BE2C (cell line): ENCODE measurements around the gene ELAVL2.

ENCODE experiments used
- DNase-seq: peaks from one replicate; pipeline ENCODE4 v3.0.0-alpha.2; 2020
- H3K27me3 ChIP-seq: fragments of 250-450 bp; sonication (Bioruptor Pico); 2 replicates; pipeline ENCODE4 v1.5.1; 2020; ENCODE audit warnings: mild to moderate bottlenecking
- H3K36me3 ChIP-seq: fragments of 250-450 bp; sonication (Bioruptor Pico); 2 replicates; pipeline ENCODE4 v1.5.1; 2020; ENCODE audit warnings: mild to moderate bottlenecking
- H3K4me1 ChIP-seq: fragments of 250-450 bp; sonication (Bioruptor Pico); 2 replicates; pipeline ENCODE4 v1.5.1; 2020
- H3K4me3 ChIP-seq: 2 replicates; pipeline ENCODE4 v1.5.1; 2011; ENCODE audit warnings: low read depth, low read length
- H3K9me3 ChIP-seq: fragments of 250-450 bp; sonication (Bioruptor Pico); 2 replicates; pipeline ENCODE4 v1.5.1; 2020
- TF ChIP-seq, protein P1 (sequence below): IDR thresholded peaks from 2 replicates; pipeline ENCODE4 v1.5.1; 2012; ENCODE audit warnings: mild to moderate bottlenecking, low read depth, low read length

The ELAVL2 gene

DNA sequence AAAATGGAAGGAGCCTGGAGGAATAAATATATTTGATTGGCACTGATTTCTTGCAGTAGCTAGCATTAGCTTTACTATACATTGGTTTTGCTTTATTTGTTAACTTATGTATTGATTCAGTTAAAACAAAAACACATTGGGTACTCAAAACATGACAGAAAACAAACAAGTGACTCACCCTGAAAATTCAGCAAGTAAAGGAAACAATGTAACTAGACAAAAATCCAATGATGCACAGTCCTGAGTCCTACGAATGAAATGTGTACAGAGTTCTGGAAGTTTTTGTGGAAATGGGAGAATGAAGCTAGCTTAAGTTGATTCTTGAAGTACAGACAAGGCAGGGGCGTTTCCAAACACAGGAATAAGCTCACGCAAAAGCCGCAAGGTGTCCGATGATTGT is 175.0 kb downstream of the ELAVL2 start:
- H3K4me1 ChIP-seq = no peaks in the 10 kb centered on the region
- H3K4me3 ChIP-seq = no peak overlapping the region
- DNase-seq = no peak
- no peaks in the 10 kb centered on the region for H3K9me3 ChIP-seq
- no peaks in the 10 kb centered on the region for H3K27me3 ChIP-seq
- H3K36me3 ChIP-seq = no peaks in the 10 kb centered on the region
- TF ChIP-seq, protein P1, sequence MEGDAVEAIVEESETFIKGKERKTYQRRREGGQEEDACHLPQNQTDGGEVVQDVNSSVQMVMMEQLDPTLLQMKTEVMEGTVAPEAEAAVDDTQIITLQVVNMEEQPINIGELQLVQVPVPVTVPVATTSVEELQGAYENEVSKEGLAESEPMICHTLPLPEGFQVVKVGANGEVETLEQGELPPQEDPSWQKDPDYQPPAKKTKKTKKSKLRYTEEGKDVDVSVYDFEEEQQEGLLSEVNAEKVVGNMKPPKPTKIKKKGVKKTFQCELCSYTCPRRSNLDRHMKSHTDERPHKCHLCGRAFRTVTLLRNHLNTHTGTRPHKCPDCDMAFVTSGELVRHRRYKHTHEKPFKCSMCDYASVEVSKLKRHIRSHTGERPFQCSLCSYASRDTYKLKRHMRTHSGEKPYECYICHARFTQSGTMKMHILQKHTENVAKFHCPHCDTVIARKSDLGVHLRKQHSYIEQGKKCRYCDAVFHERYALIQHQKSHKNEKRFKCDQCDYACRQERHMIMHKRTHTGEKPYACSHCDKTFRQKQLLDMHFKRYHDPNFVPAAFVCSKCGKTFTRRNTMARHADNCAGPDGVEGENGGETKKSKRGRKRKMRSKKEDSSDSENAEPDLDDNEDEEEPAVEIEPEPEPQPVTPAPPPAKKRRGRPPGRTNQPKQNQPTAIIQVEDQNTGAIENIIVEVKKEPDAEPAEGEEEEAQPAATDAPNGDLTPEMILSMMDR = no peak

DNA sequence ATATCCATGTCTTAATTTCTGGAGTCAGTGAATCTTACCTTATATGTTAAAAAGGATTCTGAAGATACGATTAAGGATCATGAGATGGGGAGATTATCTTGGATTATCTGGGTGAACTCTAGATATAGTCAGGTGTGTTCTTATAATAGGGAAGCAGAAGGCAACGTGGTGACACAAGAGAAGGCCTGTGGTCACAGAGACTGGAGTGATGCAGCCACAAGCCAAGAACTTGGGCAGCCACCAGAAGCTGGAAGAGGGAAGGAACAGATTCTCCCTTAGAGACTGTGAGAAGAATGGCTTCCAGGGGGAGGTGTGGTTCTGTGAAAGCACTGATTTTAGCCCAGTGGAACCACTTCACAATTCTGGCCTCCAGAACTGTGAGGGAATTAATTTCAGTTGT is 177.4 kb downstream of the ELAVL2 start:
- H3K36me3 ChIP-seq = no peaks in the 10 kb centered on the region
- H3K4me1 ChIP-seq = no peaks in the 10 kb centered on the region
- DNase-seq = no peak
- TF ChIP-seq, protein P1 = no peak
- no peaks in the 10 kb centered on the region for H3K27me3 ChIP-seq
- no peaks in the 10 kb centered on the region for H3K9me3 ChIP-seq
- no peak overlapping the region for H3K4me3 ChIP-seq

DNA sequence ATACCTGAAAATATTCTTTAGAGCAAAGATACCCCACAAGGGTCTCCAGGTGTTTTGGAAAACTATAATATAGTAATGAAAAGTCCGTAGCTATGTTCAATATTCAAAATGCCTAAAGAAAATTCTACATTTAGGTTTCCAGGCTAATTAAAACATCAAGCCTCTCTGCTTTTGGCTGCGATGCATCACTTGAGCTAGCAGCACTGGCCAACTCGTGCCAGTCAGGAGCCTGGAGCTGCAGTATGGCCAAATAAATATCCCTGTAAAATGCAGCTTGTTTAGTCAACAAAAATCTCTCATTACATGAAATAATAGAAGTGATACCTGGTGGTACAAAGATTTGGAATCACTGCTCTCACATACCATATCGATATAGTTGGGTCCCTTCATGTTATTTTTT is 181.1 kb downstream of the ELAVL2 start:
- Histone ChIP-seq H3K4me3 (no peak overlapping the region), H3K36me3 (no peaks in the 10 kb centered on the region), H3K9me3 (no peaks in the 10 kb centered on the region), H3K4me1 (no peaks in the 10 kb centered on the region), H3K27me3 (no peaks in the 10 kb centered on the region)
- TF ChIP-seq, protein P1 = no peak
- no peak for DNase-seq

DNA sequence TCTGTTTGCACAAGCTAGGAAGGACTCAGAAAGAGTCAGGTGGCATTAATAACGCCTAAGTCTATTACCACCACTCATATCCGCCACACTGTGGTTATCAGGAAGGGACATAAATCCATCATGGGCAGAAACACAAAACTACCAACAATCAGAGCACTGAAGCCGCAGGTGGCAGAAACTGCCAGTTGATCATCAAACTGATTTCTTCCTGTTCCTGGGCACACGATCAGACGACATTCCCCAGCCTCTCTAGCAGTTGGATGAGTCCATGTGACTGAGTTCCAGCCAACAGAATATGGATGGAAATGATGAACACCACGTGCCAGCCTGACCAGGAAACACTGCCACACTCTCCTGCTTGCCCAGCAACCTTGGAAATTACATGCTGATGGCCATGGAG is 181.7 kb downstream of the ELAVL2 start:
- TF ChIP-seq, protein P1 = no peak
- no peaks in the 10 kb centered on the region for H3K4me1 ChIP-seq

DNA sequence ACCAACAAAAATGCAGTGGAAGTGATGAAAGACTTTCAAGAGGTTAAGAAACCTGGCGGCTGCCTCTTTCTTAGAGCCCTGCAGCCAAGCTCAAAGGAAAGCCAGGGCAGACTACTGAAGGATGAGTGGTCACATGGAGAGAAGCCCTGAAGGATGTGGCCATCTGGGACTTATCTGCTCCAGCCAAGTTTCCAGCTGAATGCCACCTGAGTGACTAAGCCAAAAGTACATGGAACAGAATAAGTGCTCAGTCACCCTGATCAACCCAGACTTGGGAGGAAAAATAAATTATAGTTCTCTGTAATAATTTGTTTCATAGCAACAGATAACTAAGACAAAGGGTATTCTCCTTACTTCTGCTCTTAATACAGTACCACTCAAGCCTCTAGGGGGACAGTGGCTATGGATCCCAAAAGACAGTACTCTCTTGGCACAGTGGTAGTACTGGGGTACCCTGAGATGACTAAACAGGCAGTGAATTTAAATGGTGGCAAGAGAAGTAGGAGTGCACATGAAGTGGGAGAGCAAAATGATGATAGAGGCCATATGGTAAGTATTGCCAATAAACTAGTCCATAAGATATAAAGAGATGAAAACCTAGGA is 182.3 kb downstream of the ELAVL2 start:
- H3K36me3 ChIP-seq = no peaks in the 10 kb centered on the region
- DNase-seq = no peak
- no peak overlapping the region for H3K4me3 ChIP-seq
- TF ChIP-seq, protein P1 = no peak
- no peaks in the 10 kb centered on the region for H3K4me1 ChIP-seq
- no peaks in the 10 kb centered on the region for H3K27me3 ChIP-seq
- H3K9me3 ChIP-seq = no peaks in the 10 kb centered on the region

More for the DNA sequence above, 181.7 kb downstream of the ELAVL2 start:
- Histone ChIP-seq H3K9me3 (no peaks in the 10 kb centered on the region), H3K27me3 (no peaks in the 10 kb centered on the region), H3K36me3 (no peaks in the 10 kb centered on the region), H3K4me3 (no peak overlapping the region)
- DNase-seq = no peak
